Lower leg skin (tissue), 3 donors: ENCODE results near the gene NAA10.

Experiments
- CTCF ChIP-seq, 3 donors: fragments of 450-650 bp; IDR thresholded peaks; one replicate each; pipeline ENCODE4 v1.5.1; 2016; ENCODE audit warnings: antibody characterized with exemption in 3 of 3, mild to moderate bottlenecking in 3 of 3, moderate library complexity in 2 of 3
- POLR2A ChIP-seq, 2 donors: fragments of 450-650 bp; IDR thresholded peaks; one replicate each; pipeline ENCODE4 v1.6.1; 2016 to 2017; ENCODE audit warnings: antibody characterized with exemption in 2 of 2, mild to moderate bottlenecking in 1 of 2, moderate library complexity in 1 of 2

GRCh38 chrX:153897899-153898298 is 36.9 kb downstream of the NAA10 start:
- no peak for TF ChIP-seq CTCF (IDR thresholded peaks at IDR 0.05)
- TF ChIP-seq POLR2A (IDR thresholded peaks at IDR 0.05): no peak
